IMR-90 (cell line): Measurements from ENCODE around the gene SLC6A13. TPM values are rescaled to one million over a fixed set of nuclear protein-coding genes. Genes with fewer than 3 reads are reported as not detected.

Source experiments
- ATAC-seq: fragments of 200-7000 bp; cut with Tn5 transposase; 2 replicates; pipeline ENCODE4 v1.9.1; 2020; ENCODE audit warnings: low read depth, mild to moderate bottlenecking, moderate library complexity
- BruUV-seq: library from RNA; stranded (reverse); fragments of 400-500 nt; replicated peaks from 2 replicates; lab custom pipeline; 2021; lab: Mats Ljungman, UMichigan
- CTCF ChIA-PET: fragments of 300-600 bp; formaldehyde crosslinking; extraction: SDS; loops from one replicate; lab custom pipeline; 2021; ENCODE audit warnings: antibody characterized with exemption; lab: Yijun Ruan, JAX
- POLR2A ChIA-PET: fragments of 300-600 bp; sonication (Branson Sonifier 250); formaldehyde crosslinking; loops from one replicate; lab custom pipeline; 2022; ENCODE audit warnings: antibody characterized with exemption; ENCODE audit not compliant: unreplicated experiment; lab: Charles Lee
- DNase-seq: peaks from one replicate; pipeline ENCODE4 v3.0.0; 2013
- H2AFZ ChIP-seq: replicated peaks from 2 replicates; pipeline ENCODE3; 2013; ENCODE audit warnings: low read length, mild to moderate bottlenecking; ENCODE audit not compliant: poor library complexity
- H2AK5ac ChIP-seq: 2 replicates; pipeline ENCODE4 v1.6.1; 2013; ENCODE audit warnings: low read depth, low read length, inconsistent platforms
- H2AK9ac ChIP-seq: replicated peaks from 2 replicates; pipeline ENCODE3; 2013; ENCODE audit warnings: mild to moderate bottlenecking, low read depth, low read length, moderate library complexity; ENCODE audit not compliant: poor library complexity
- H2BK120ac ChIP-seq: 2 replicates; pipeline ENCODE4 v1.6.1; 2013; ENCODE audit warnings: low read depth, low read length, inconsistent platforms
- H2BK15ac ChIP-seq: 3 replicates; pipeline ENCODE4 v1.6.1; 2013; ENCODE audit warnings: low read depth, low read length, inconsistent platforms
- H2BK20ac ChIP-seq: 2 replicates; pipeline ENCODE4 v1.6.1; 2013; ENCODE audit warnings: low read depth, mild to moderate bottlenecking, inconsistent platforms, low read length, moderate library complexity
- H2BK5ac ChIP-seq: 2 replicates; pipeline ENCODE4 v1.6.1; 2013; ENCODE audit warnings: mild to moderate bottlenecking, low read depth, low read length, inconsistent platforms; ENCODE audit not compliant: poor library complexity, severe bottlenecking
- H3K14ac ChIP-seq: replicated peaks from 2 replicates; pipeline ENCODE4 v1.6.1; 2013; ENCODE audit warnings: low read depth, low read length, inconsistent platforms
- H3K18ac ChIP-seq: 2 replicates; pipeline ENCODE4 v1.6.1; 2013; ENCODE audit warnings: low read depth, low read length, control low read depth
- H3K23ac ChIP-seq: 2 replicates; pipeline ENCODE4 v1.6.1; 2013; ENCODE audit warnings: low read depth, low read length, inconsistent platforms
- H3K27ac ChIP-seq: 2 replicates; pipeline ENCODE4 v1.5.1; 2013; ENCODE audit warnings: mild to moderate bottlenecking, control low read depth, low read length; ENCODE audit not compliant: insufficient read depth
- H3K27me3 ChIP-seq: 2 replicates; pipeline ENCODE4 v1.6.1; 2013; ENCODE audit warnings: low read length; ENCODE audit not compliant: control insufficient read depth, insufficient read depth
- H3K36me3 ChIP-seq: 2 replicates; pipeline ENCODE4 v1.6.1; 2013; ENCODE audit warnings: low read length, mixed read lengths; ENCODE audit not compliant: control insufficient read depth, insufficient read depth
- H3K4ac ChIP-seq: 2 replicates; pipeline ENCODE4 v1.6.1; 2013; ENCODE audit warnings: low read depth, low read length, inconsistent platforms
- H3K4me1 ChIP-seq: 2 replicates; pipeline ENCODE4 v1.6.1; 2013; ENCODE audit warnings: low read length, mixed read lengths; ENCODE audit not compliant: control insufficient read depth, insufficient read depth
- H3K4me2 ChIP-seq: 2 replicates; pipeline ENCODE4 v1.6.1; 2013; ENCODE audit warnings: low read depth, mild to moderate bottlenecking, control low read depth, low read length, moderate library complexity
- H3K4me3 ChIP-seq: 2 replicates; pipeline ENCODE4 v1.5.1; 2013; ENCODE audit warnings: low read depth, mild to moderate bottlenecking, control low read depth, low read length, moderate library complexity; ENCODE audit not compliant: insufficient read depth
- H3K56ac ChIP-seq: 2 replicates; pipeline ENCODE4 v1.6.1; 2013; ENCODE audit warnings: low read length, inconsistent platforms; ENCODE audit not compliant: insufficient read depth; ENCODE audit errors: extremely low read depth
- H3K79me1 ChIP-seq, 2 experiments: 2 replicates each; pipeline ENCODE4 v1.6.1; 2013; ENCODE audit warnings: low read length in 2 of 2, inconsistent platforms in 1 of 2, low read depth in 1 of 2
- H3K9ac ChIP-seq: 2 replicates; pipeline ENCODE4 v1.6.1; 2013; ENCODE audit warnings: low read depth, low read length, control low read depth
- H3K9me1 ChIP-seq: 2 replicates; pipeline ENCODE4 v1.6.1; 2013; ENCODE audit warnings: low read length, inconsistent platforms; ENCODE audit not compliant: insufficient read depth
- H3K9me3 ChIP-seq: 2 replicates; pipeline ENCODE4 v1.6.1; 2013; ENCODE audit warnings: low read length; ENCODE audit not compliant: control insufficient read depth, insufficient read depth
- H4K20me1 ChIP-seq: 2 replicates; pipeline ENCODE4 v1.6.1; 2013; ENCODE audit warnings: low read length, inconsistent platforms; ENCODE audit not compliant: insufficient read depth
- H4K5ac ChIP-seq: 2 replicates; pipeline ENCODE4 v1.6.1; 2013; ENCODE audit warnings: mild to moderate bottlenecking, low read depth, low read length, control low read depth
- H4K8ac ChIP-seq, 2 experiments: 2 replicates each; pipeline ENCODE4 v1.6.1; 2013; ENCODE audit warnings: low read depth in 2 of 2, low read length in 2 of 2, control low read depth in 1 of 2, inconsistent platforms in 1 of 2
- H4K91ac ChIP-seq: 2 replicates; pipeline ENCODE4 v1.6.1; 2013; ENCODE audit warnings: low read depth, low read length, inconsistent platforms; ENCODE audit not compliant: insufficient read depth
- CHD1 ChIP-seq: IDR thresholded peaks from 2 replicates; pipeline ENCODE4 v1.6.1; 2012; ENCODE audit warnings: low read depth, low read length, improper control_type of control experiment
- FOS ChIP-seq: fragments of 150-350 bp; IDR thresholded peaks from 2 replicates; pipeline ENCODE4 v1.6.1; 2016; ENCODE audit warnings: low read depth, low read length
- MAFK ChIP-seq: IDR thresholded peaks from 2 replicates; pipeline ENCODE4 v1.6.1; 2012; ENCODE audit warnings: low read depth, low read length, improper control_type of control experiment
- RAD21 ChIP-seq: IDR thresholded peaks from 2 replicates; pipeline ENCODE4 v1.6.1; 2012; ENCODE audit warnings: low read length, improper control_type of control experiment
- SMC3 ChIP-seq: fragments of 150-350 bp; IDR thresholded peaks from 2 replicates; pipeline ENCODE4 v1.6.1; 2016; ENCODE audit warnings: low read depth, mild to moderate bottlenecking, antibody characterized with exemption, low read length, moderate library complexity
- whole genome bisulfite sequencing, 2 experiments: methylation state at CpG; one replicate each; pipeline versions ENCODE4 v1.1.5 to v1.1.7; 2013; ENCODE audit warnings: missing lambda C conversion rate in 2 of 2; ENCODE audit not compliant: insufficient read length in 1 of 2; ENCODE audit errors: extremely low coverage in 2 of 2; 5-methylcytosine and 5-hydroxymethylcytosine counted together
- dilution Hi-C: fragments of 300-500 bp; cut with HindIII; formaldehyde crosslinking; loops from one replicate; pipeline ENCODE4 v1.14.3; 2018; ENCODE audit warnings: low sequenced_read_pairs; ENCODE audit not compliant: unreplicated experiment
- in situ Hi-C: fragments of 300-500 bp; cut with MboI; formaldehyde crosslinking; loops from 3 replicates; pipeline ENCODE4 v1.14.3; 2019; ENCODE audit warnings: low sequenced_read_pairs, inconsistent platforms, mixed read lengths
- intact Hi-C: fragments of 100-400 bp; cut with micrococcal nuclease; formaldehyde crosslinking; loops from 2 replicates; pipeline ENCODE4 v1.10.0; 2022
- polyA plus RNA-seq, 3 experiments: library from polyadenylated mRNA; depleted of rRNA; stranded (reverse); fragments of >200 nt; gene quantifications; 2 replicates each; pipeline ENCODE4 v1.2.3, GENCODE V29; 2012; ENCODE audit warnings: low replicate concordance in 1 of 3
- total RNA-seq: library from RNA; depleted of rRNA; stranded (reverse); fragments of >200 nt; gene quantifications from 2 replicates; pipeline ENCODE4 v1.2.3, GENCODE V29; 2012
- TF ChIP-seq, protein P1 (sequence below): fragments of 150-350 bp; IDR thresholded peaks from 2 replicates; pipeline ENCODE4 v1.6.1; 2016; ENCODE audit warnings: low read depth, mild to moderate bottlenecking, low read length, moderate library complexity, borderline replicate concordance

Gene SLC6A13
- total and polyA plus RNA-seq, 2 of the 4 experiments (the other 2 are of a cell fraction) = under 0.01 to 0.10 TPM

- POLR2A ChIA-PET = no interaction called here
- no peaks in the 10 kb centered on the region for H3K79me1 ChIP-seq
- H2BK5ac ChIP-seq = no peak overlapping the region
- no peak overlapping the region for H3K27ac ChIP-seq
- H3K14ac ChIP-seq = no peak overlapping the region
- no peak for TF ChIP-seq RAD21
- no peak for TF ChIP-seq MAFK
- TF ChIP-seq SMC3 = no peak
- no peak for TF ChIP-seq CHD1
- no peak for TF ChIP-seq FOS
- TF ChIP-seq, protein P1, sequence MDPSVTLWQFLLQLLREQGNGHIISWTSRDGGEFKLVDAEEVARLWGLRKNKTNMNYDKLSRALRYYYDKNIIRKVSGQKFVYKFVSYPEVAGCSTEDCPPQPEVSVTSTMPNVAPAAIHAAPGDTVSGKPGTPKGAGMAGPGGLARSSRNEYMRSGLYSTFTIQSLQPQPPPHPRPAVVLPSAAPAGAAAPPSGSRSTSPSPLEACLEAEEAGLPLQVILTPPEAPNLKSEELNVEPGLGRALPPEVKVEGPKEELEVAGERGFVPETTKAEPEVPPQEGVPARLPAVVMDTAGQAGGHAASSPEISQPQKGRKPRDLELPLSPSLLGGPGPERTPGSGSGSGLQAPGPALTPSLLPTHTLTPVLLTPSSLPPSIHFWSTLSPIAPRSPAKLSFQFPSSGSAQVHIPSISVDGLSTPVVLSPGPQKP = no peak
- ATAC-seq (no peak), DNase-seq (no peak)
- 61% methylated on average over 4 of the region's 6 CpGs; no CpG with 5 or more reads in 1 of the 2 experiments for WGBS, 2 experiments
- no peaks in the 10 kb centered on the region; the same call in 1 of the 2 replicates for H4K20me1 ChIP-seq
- H4K91ac ChIP-seq = no peak overlapping the region
- H4K5ac ChIP-seq = no peak overlapping the region
- H3K36me3 ChIP-seq = no peaks in the 10 kb centered on the region
- H3K23ac ChIP-seq = no peak overlapping the region
- peaks cover 64% of the 10 kb centered on the region for H3K27me3 ChIP-seq
- H3K56ac ChIP-seq = no peak overlapping the region
- no peak overlapping the region for H2BK20ac ChIP-seq
- H2AFZ ChIP-seq = no peak overlapping the region
- no peak overlapping the region for H4K8ac ChIP-seq
- peaks cover 2% of the 10 kb centered on the region; the same call in 1 of the 2 replicates for H3K4me1 ChIP-seq
- H3K4me2 ChIP-seq = no peak overlapping the region
- no peak overlapping the region for H3K18ac ChIP-seq
- H2BK120ac ChIP-seq = no peak overlapping the region
- H3K4ac ChIP-seq = no peak overlapping the region
- no peak overlapping the region for H2BK15ac ChIP-seq
- H3K9me3 ChIP-seq = no peaks in the 10 kb centered on the region
- no TSS peak for BruUV-seq
- CTCF ChIA-PET = no interaction called here
- no peak overlapping the region for H3K4me3 ChIP-seq
- no peak overlapping the region for H2AK9ac ChIP-seq
- H3K9me1 ChIP-seq = no peaks in the 10 kb centered on the region
- intact Hi-C loops (no loop called here), in situ Hi-C loops (no loop called here), dilution Hi-C loops (no loop called here)
- H2AK5ac ChIP-seq = no peak overlapping the region
- no peak overlapping the region for H3K9ac ChIP-seq
Measured at GRCh38 chr12:215116-215515, 47.5 kb downstream of the SLC6A13 start.
